SU-DHL-6 (cell line): ENCODE measurements around the gene ZNF317.
A peak's percentile ranks its signal among the peaks of the same experiment; 100 is the strongest.

Experiments
- H2AFZ ChIP-seq: fragments of 200-600 bp; sonication (generic); 2 replicates; pipeline ENCODE4 v1.6.1; 2014; ENCODE audit warnings: low read depth, mild to moderate bottlenecking, moderate library complexity, mixed read lengths, antibody characterized with exemption, low read length; ENCODE audit not compliant: severe bottlenecking
- H3F3A ChIP-seq: fragments of 200-600 bp; shearing (Covaris generic); 2 replicates; pipeline ENCODE4 v1.6.0; 2016; ENCODE audit warnings: antibody characterized with exemption, mild to moderate bottlenecking; ENCODE audit not compliant: insufficient read depth
- H3K27ac ChIP-seq: fragments of 200-600 bp; sonication (generic); 2 replicates; pipeline ENCODE4 v1.5.1; 2016; ENCODE audit warnings: low read depth, mild to moderate bottlenecking, low read length, moderate library complexity, mixed read lengths
- H3K27me3 ChIP-seq: fragments of 200-600 bp; sonication (generic), shearing (Covaris generic); 2 replicates; pipeline ENCODE4 v1.6.0; 2014; ENCODE audit warnings: mild to moderate bottlenecking, low read length
- H3K36me3 ChIP-seq: fragments of 200-600 bp; sonication (generic); 2 replicates; pipeline ENCODE4 v1.6.1; 2014; ENCODE audit warnings: mild to moderate bottlenecking, low read length, mixed read lengths
- H3K4me2 ChIP-seq: fragments of 300-600, 200-600 bp; shearing (Covaris generic), sonication (generic); 2 replicates; pipeline ENCODE4 v1.6.0; 2014; ENCODE audit warnings: low read length, low read depth, mild to moderate bottlenecking; ENCODE audit not compliant: poor library complexity, severe bottlenecking
- H3K4me3 ChIP-seq: fragments of 200-600 bp; sonication (generic); 2 replicates; pipeline ENCODE4 v1.5.1; 2014; ENCODE audit warnings: antibody characterized with exemption, low read length, mild to moderate bottlenecking, mixed read lengths; ENCODE audit not compliant: insufficient read depth, poor library complexity, severe bottlenecking
- H3K79me2 ChIP-seq: fragments of 200-600 bp; sonication (generic); 2 replicates; pipeline ENCODE4 v1.6.1; 2014; ENCODE audit warnings: mild to moderate bottlenecking, low read length, moderate library complexity; ENCODE audit not compliant: insufficient read depth
- H3K9ac ChIP-seq: fragments of 200-600 bp; sonication (generic); 2 replicates; pipeline ENCODE4 v1.7.0; 2014; ENCODE audit warnings: mild to moderate bottlenecking, low read length
- H3K9me2 ChIP-seq: fragments of 200-600 bp; sonication (generic); replicated peaks from 2 replicates; pipeline ENCODE4 v1.6.1; 2014; ENCODE audit warnings: low read length; ENCODE audit not compliant: insufficient read depth
- H3K9me3 ChIP-seq: fragments of 200-600 bp; sonication (generic); 2 replicates; pipeline ENCODE4 v1.6.1; 2014; ENCODE audit warnings: low read length, mixed read lengths; ENCODE audit not compliant: insufficient read depth
- H4K20me1 ChIP-seq: fragments of 200-600 bp; sonication (generic); 2 replicates; pipeline ENCODE4 v1.6.1; 2014; ENCODE audit warnings: low read depth, mild to moderate bottlenecking, antibody characterized with exemption, low read length, moderate library complexity, mixed read lengths
- EZH2phosphoT487 ChIP-seq: fragments of 200-600 bp; sonication (generic), shearing (Covaris generic); conservative IDR thresholded peaks from 2 replicates; pipeline ENCODE4 v1.6.1; 2018; ENCODE audit warnings: mild to moderate bottlenecking, antibody characterized with exemption, low read length, moderate library complexity, mixed read lengths
- TF ChIP-seq, protein P1 (sequence below): fragments of 200-600 bp; sonication (generic); IDR thresholded peaks from one replicate; pipeline ENCODE4 v1.5.1; 2017; ENCODE audit warnings: antibody characterized with exemption, mild to moderate bottlenecking, low read length, moderate library complexity; ENCODE audit not compliant: insufficient read depth, poor library complexity, severe bottlenecking

The ZNF317 gene

DNA sequence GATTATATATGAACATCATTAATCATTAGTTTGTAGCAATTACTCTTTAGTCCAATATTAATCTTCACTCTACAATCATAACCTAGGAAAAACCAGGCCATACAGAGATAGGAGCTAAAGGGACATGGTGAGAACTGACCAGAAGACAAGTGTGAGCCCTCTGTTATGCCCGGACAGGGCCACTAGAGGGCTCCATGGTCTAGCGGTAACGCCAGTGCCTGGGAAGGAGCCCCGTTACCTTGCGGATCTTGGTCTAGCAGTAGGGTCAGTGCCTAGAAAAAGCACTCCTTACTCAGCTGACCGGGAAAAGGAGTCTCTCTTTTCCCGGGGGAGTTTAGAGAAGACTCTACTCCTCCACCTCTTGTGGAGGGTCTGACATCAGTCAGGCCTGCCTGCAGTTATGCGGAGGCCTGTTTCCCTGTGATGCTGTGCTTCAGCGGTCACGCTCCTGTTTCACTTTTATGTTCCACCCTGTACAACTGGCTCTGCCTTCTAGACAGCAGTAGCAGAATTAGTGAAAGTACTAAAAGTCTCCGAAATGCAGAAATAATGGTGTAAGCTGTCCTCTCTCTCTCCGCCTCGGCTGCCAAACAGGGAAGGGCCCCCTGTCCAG is 65.4 kb downstream of the ZNF317 start:
- Histone ChIP-seq H4K20me1 (no peaks in the 10 kb centered on the region), H3K9ac (no peak overlapping the region), H3K4me2 (no peak overlapping the region), H3K27me3 (no peaks in the 10 kb centered on the region), H3K4me3 (no peak overlapping the region), H3K79me2 (no peaks in the 10 kb centered on the region), H3K9me3 (no peaks in the 10 kb centered on the region), H3K27ac (no peak overlapping the region), H3K9me2 (no peaks in the 10 kb centered on the region), H3F3A (no peaks in the 10 kb centered on the region), H3K36me3 (no peaks in the 10 kb centered on the region), H2AFZ (no peak overlapping the region)
- TF ChIP-seq EZH2phosphoT487: no peak
- TF ChIP-seq, protein P1, sequence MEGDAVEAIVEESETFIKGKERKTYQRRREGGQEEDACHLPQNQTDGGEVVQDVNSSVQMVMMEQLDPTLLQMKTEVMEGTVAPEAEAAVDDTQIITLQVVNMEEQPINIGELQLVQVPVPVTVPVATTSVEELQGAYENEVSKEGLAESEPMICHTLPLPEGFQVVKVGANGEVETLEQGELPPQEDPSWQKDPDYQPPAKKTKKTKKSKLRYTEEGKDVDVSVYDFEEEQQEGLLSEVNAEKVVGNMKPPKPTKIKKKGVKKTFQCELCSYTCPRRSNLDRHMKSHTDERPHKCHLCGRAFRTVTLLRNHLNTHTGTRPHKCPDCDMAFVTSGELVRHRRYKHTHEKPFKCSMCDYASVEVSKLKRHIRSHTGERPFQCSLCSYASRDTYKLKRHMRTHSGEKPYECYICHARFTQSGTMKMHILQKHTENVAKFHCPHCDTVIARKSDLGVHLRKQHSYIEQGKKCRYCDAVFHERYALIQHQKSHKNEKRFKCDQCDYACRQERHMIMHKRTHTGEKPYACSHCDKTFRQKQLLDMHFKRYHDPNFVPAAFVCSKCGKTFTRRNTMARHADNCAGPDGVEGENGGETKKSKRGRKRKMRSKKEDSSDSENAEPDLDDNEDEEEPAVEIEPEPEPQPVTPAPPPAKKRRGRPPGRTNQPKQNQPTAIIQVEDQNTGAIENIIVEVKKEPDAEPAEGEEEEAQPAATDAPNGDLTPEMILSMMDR: peak; percentile 67
